Endothelial cell of umbilical vein (primary cell): ENCODE results near the gene KRTAP10-10. TPM values are rescaled to one million over a fixed set of nuclear protein-coding genes. Genes with fewer than 3 reads are reported as not detected.

Source experiments
- BruUV-seq: library from RNA; stranded (reverse); fragments of 400-500 nt; replicated peaks from 2 replicates; lab custom pipeline; 2021; lab: Mats Ljungman, UMichigan
- CTCF ChIA-PET: fragments of 300-600, 350-600 bp; sonication (Branson Sonifier 250); formaldehyde crosslinking; loops from one replicate; lab custom pipeline; 2021; ENCODE audit warnings: antibody characterized with exemption, inconsistent platforms; lab: Charles Lee
- POLR2A ChIA-PET: fragments of 300-600, 350-600 bp; sonication (Branson Sonifier 250); formaldehyde crosslinking; loops from one replicate; lab custom pipeline; 2021; ENCODE audit warnings: antibody characterized with exemption, inconsistent platforms; lab: Charles Lee
- DNase-seq: peaks from one replicate; pipeline ENCODE4 v3.0.0-alpha.2; 2011; ENCODE audit warnings: low read depth, low spot score
- FAIRE-seq: peaks from 2 replicates; lab custom pipeline; 2011; peaks lifted over from hg19 to GRCh38; lab: Jason Lieb, UNC
- H2AFZ ChIP-seq: 2 replicates; pipeline ENCODE4 v1.6.0; 2012; ENCODE audit warnings: low read depth, low read length, control low read depth, inconsistent platforms
- H3K27ac ChIP-seq: 2 replicates; pipeline ENCODE4 v1.5.1; 2011; ENCODE audit warnings: low read depth, mild to moderate bottlenecking, control low read depth, low read length, moderate library complexity; ENCODE audit not compliant: insufficient read depth
- H3K27me3 ChIP-seq, 2 experiments: 2 replicates each; pipeline versions ENCODE4 v1.6.0 to v1.6.1; 2011; ENCODE audit warnings: low read length in 2 of 2, mixed read lengths in 1 of 2; ENCODE audit not compliant: control insufficient read depth in 2 of 2, insufficient read depth in 2 of 2
- H3K36me3 ChIP-seq, 2 experiments: 2 replicates in 1 of 2; 3 replicates in 1 of 2; pipeline ENCODE4 v1.5.1; 2011; ENCODE audit warnings: low read length in 2 of 2, mild to moderate bottlenecking in 1 of 2, moderate library complexity in 1 of 2; ENCODE audit not compliant: control insufficient read depth in 2 of 2, insufficient read depth in 2 of 2; ENCODE audit errors: extremely low read depth in 1 of 2
- H3K4me1 ChIP-seq: 3 replicates; pipeline ENCODE4 v1.5.1; 2011; ENCODE audit warnings: mild to moderate bottlenecking, low read length; ENCODE audit not compliant: control insufficient read depth, insufficient read depth; ENCODE audit errors: extremely low read depth
- H3K4me2 ChIP-seq: 2 replicates; pipeline ENCODE4 v1.6.1; 2011; ENCODE audit warnings: low read length, control low read depth, mixed read lengths; ENCODE audit not compliant: insufficient read depth
- H3K4me3 ChIP-seq, 3 experiments: fragments of 200-600 bp in 1 of 3; sonication (generic), shearing (Covaris generic) in 1 of 3; replicated peaks in 1 of 3; 2 replicates each; pipeline ENCODE4 v1.5.1; 2011 to 2016; ENCODE audit warnings: control low read depth in 3 of 3, low read length in 3 of 3, mild to moderate bottlenecking in 2 of 3, inconsistent platforms in 1 of 3, low read depth in 1 of 3, moderate library complexity in 1 of 3; ENCODE audit not compliant: insufficient read depth in 1 of 3
- H3K79me2 ChIP-seq: 2 replicates; pipeline ENCODE4 v1.6.0; 2012; ENCODE audit warnings: low read length, inconsistent platforms; ENCODE audit not compliant: control insufficient read depth, insufficient read depth
- H3K9ac ChIP-seq: replicated peaks from 2 replicates; pipeline ENCODE3; 2011; ENCODE audit warnings: low read length, control low read depth; ENCODE audit not compliant: insufficient read depth; ENCODE audit errors: extremely low read depth
- H3K9me1 ChIP-seq: replicated peaks from 3 replicates; pipeline ENCODE4 v1.6.0; 2011; ENCODE audit warnings: mild to moderate bottlenecking, low read length; ENCODE audit not compliant: control insufficient read depth, insufficient read depth; ENCODE audit errors: extremely low read depth
- H3K9me3 ChIP-seq: replicated peaks from 2 replicates; pipeline ENCODE4 v1.5.1; 2012; ENCODE audit warnings: low read length, inconsistent platforms; ENCODE audit not compliant: control insufficient read depth, insufficient read depth
- H4K20me1 ChIP-seq: replicated peaks from 2 replicates; pipeline ENCODE3; 2011; ENCODE audit warnings: mild to moderate bottlenecking, low read length; ENCODE audit not compliant: control insufficient read depth, insufficient read depth; ENCODE audit errors: extremely low read depth
- CTCF ChIP-seq, 2 donors: IDR thresholded peaks; 1 replicate in 1 of 2; 2 replicates in 1 of 2; pipeline ENCODE4 v1.5.1; 2011; ENCODE audit warnings: low read length in 2 of 2, mild to moderate bottlenecking in 2 of 2, moderate library complexity in 2 of 2, control low read depth in 1 of 2, inconsistent platforms in 1 of 2, low read depth in 1 of 2; ENCODE audit not compliant: insufficient read depth in 1 of 2; ENCODE audit errors: extremely low read depth in 1 of 2
- EZH2 ChIP-seq: IDR thresholded peaks from 2 replicates; pipeline ENCODE4 v1.6.1; 2012; ENCODE audit warnings: borderline replicate concordance, low read depth, mild to moderate bottlenecking, moderate library complexity, low read length, inconsistent platforms; ENCODE audit not compliant: severe bottlenecking
- FOS ChIP-seq: IDR thresholded peaks from 2 replicates; pipeline ENCODE4 v1.6.1; 2011; ENCODE audit warnings: mild to moderate bottlenecking, low read length, moderate library complexity, borderline replicate concordance; ENCODE audit not compliant: insufficient read depth
- GATA2 ChIP-seq: IDR thresholded peaks from 2 replicates; pipeline ENCODE4 v1.7.0; 2011; ENCODE audit warnings: low read depth, mild to moderate bottlenecking, moderate library complexity, mixed read lengths, low read length; ENCODE audit not compliant: insufficient read length, insufficient read depth
- JUN ChIP-seq: IDR thresholded peaks from 2 replicates; pipeline ENCODE4 v1.6.1; 2011; ENCODE audit warnings: borderline replicate concordance, low read depth; ENCODE audit not compliant: insufficient read length, insufficient read depth
- MAX ChIP-seq: IDR thresholded peaks from 2 replicates; pipeline ENCODE4 v1.6.1; 2011; ENCODE audit not compliant: insufficient read depth, insufficient read length
- MYC ChIP-seq: IDR thresholded peaks from one replicate; pipeline ENCODE4 v1.6.1; 2011; ENCODE audit warnings: mild to moderate bottlenecking, low read depth, low read length
- POLR2A ChIP-seq: IDR thresholded peaks from 2 replicates; pipeline ENCODE4 v1.6.1; 2012; ENCODE audit warnings: low read depth, mild to moderate bottlenecking, control low read depth, low read length
- POLR2AphosphoS5 ChIP-seq: IDR thresholded peaks from 2 replicates; pipeline ENCODE4 v1.6.1; 2012; ENCODE audit warnings: low read depth, mild to moderate bottlenecking, control low read depth, low read length, moderate library complexity; ENCODE audit not compliant: insufficient read depth
- dilution Hi-C: fragments of 300-500 bp; cut with MboI; formaldehyde crosslinking; loops from one replicate; pipeline ENCODE4 v1.15.0; 2019; ENCODE audit warnings: low sequenced_read_pairs; ENCODE audit not compliant: extremely low pct_ligation_motif_present
- intact Hi-C: fragments of 100-400 bp; cut with micrococcal nuclease; formaldehyde crosslinking; loops from one replicate; pipeline ENCODE4 v1.10.0; 2022
- polyA plus RNA-seq, 4 experiments: library from polyadenylated mRNA; depleted of rRNA in 3 of 4; stranded (reverse) in 3 of 4; unstranded in 1 of 4; fragments of >200 nt; gene quantifications; 2 replicates each; pipeline versions ENCODE4 v1.2.1 to v1.2.3, GENCODE V29; 2011 to 2012; ENCODE audit warnings: missing spikeins in 1 of 4
- total RNA-seq: library from RNA; stranded (reverse); gene quantifications from 2 replicates; pipeline ENCODE4 v1.2.3, GENCODE V29; 2021

The KRTAP10-10 gene
- total and polyA plus RNA-seq, 2 donors (not counting 3 experiments of a cell fraction or from before 2014, with no cell fraction given), result not detected

DNA sequence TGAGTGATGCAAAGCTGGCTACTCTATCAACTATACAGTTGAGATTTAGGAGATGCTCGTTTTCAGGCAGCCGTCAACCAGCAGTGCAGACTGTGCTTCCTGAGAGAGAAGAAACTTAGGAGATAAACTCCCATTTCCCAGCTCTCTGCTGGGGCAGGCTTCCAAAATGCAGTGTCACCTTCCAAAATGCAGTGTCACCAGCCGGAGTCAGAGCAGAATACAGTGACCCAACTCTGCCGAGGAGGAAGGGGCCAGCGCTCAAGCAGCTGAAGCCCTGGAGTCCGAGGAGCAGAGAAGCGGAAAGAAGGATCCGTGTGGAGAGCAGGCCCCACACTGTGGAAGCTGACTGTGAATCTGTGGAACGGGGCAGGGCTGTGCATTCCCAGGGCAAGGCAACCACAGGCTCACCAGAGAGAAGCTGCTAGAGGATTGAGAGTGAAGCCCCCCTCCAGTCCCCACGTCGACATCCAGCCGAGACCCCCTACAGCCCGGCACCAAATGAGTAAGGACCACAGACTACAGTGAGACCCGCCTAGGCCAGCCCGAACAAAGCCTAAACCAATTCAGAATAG lies 45.5 kb downstream of the KRTAP10-10 start:
- TF ChIP-seq FOS (no peak), GATA2 (no peak), POLR2AphosphoS5 (no peak), CTCF (IDR thresholded peaks at IDR 0.05; ENCODE audit: extremely low read depth in 1 of 2, insufficient read depth in 1 of 2, low read depth in 1 of 2, low read length in 2 of 2) (no peak), MAX (no peak), EZH2 (no peak), POLR2A (no peak), JUN (no peak), MYC (no peak)
- H4K20me1 ChIP-seq, result no peaks in the 10 kb centered on the region
- H3K4me1 ChIP-seq, result no peaks in the 10 kb centered on the region
- H3K79me2 ChIP-seq, result no peaks in the 10 kb centered on the region
- BruUV-seq, result no TSS peak
- POLR2A ChIA-PET, result no interaction called here
- H3K36me3 ChIP-seq, result no peaks in the 10 kb centered on the region
- H3K4me3 ChIP-seq, result no peak overlapping the region
- H3K4me2 ChIP-seq, result no peak overlapping the region
- H3K9ac ChIP-seq, result no peak overlapping the region
- intact Hi-C loops (no loop called here), dilution Hi-C loops (no loop called here)
- DNase-seq (no peak), FAIRE-seq (no peak)
- no peak overlapping the region for H2AFZ ChIP-seq
- H3K9me1 ChIP-seq, result no peaks in the 10 kb centered on the region
- CTCF ChIA-PET, result no interaction called here
- H3K27me3 ChIP-seq, result peaks cover 4 to 10% of the 10 kb centered on the region in 2 experiments
- H3K9me3 ChIP-seq, result no peaks in the 10 kb centered on the region
- no peak overlapping the region for H3K27ac ChIP-seq
